DND-41 (cell line): Measurements from ENCODE around the gene NMNAT2.

Experiments
- ATAC-seq: fragments of 200-7000 bp; cut with Tn5 transposase; 3 replicates; pipeline ENCODE4 v1.9.1; 2021; ENCODE audit warnings: low read depth; ENCODE audit not compliant: insufficient read depth
- DNase-seq: peaks from one replicate; pipeline ENCODE4 v3.0.0-alpha.2; 2020
- H2AFZ ChIP-seq: 2 replicates; pipeline ENCODE4 v1.6.0; 2012; ENCODE audit warnings: low read depth, low read length
- H3K27ac ChIP-seq: 2 replicates; pipeline ENCODE4 v1.5.1; 2012; ENCODE audit warnings: low read length, inconsistent platforms
- H3K27me3 ChIP-seq: fragments of 200-600 bp; sonication (generic); 2 replicates; pipeline ENCODE4 v1.6.0; 2012; ENCODE audit warnings: low read length, mild to moderate bottlenecking, inconsistent platforms; ENCODE audit not compliant: insufficient read depth, poor library complexity
- H3K36me3 ChIP-seq: 2 replicates; pipeline ENCODE4 v1.5.1; 2012; ENCODE audit warnings: low read length, inconsistent platforms; ENCODE audit not compliant: insufficient read depth
- H3K4me1 ChIP-seq: 2 replicates; pipeline ENCODE4 v1.5.1; 2012; ENCODE audit warnings: mild to moderate bottlenecking, low read length; ENCODE audit not compliant: insufficient read depth
- H3K4me2 ChIP-seq: 2 replicates; pipeline ENCODE4 v1.6.0; 2012; ENCODE audit warnings: mild to moderate bottlenecking, moderate library complexity, low read length, inconsistent platforms; ENCODE audit not compliant: insufficient read depth
- H3K4me3 ChIP-seq, 2 experiments: fragments of 200-600 bp in 1 of 2; shearing (Covaris generic) in 1 of 2; 2 replicates each; pipeline ENCODE4 v1.5.1; 2012 to 2016; ENCODE audit warnings: inconsistent platforms in 2 of 2, low read length in 2 of 2, mild to moderate bottlenecking in 2 of 2, low read depth in 1 of 2, moderate library complexity in 1 of 2
- H3K79me2 ChIP-seq: 2 replicates; pipeline ENCODE4 v1.6.0; 2012; ENCODE audit warnings: low read length, inconsistent platforms; ENCODE audit not compliant: insufficient read depth
- H3K9ac ChIP-seq: 2 replicates; pipeline ENCODE4 v1.6.0; 2012; ENCODE audit warnings: low read depth, mild to moderate bottlenecking, inconsistent platforms, low read length, moderate library complexity
- H3K9me3 ChIP-seq: 2 replicates; pipeline ENCODE4 v1.5.1; 2012; ENCODE audit warnings: low read length, moderate library complexity, mild to moderate bottlenecking, inconsistent platforms; ENCODE audit not compliant: insufficient read depth, severe bottlenecking
- H4K20me1 ChIP-seq: 2 replicates; pipeline ENCODE4 v1.6.0; 2012; ENCODE audit warnings: low read length; ENCODE audit not compliant: insufficient read depth
- EZH2 ChIP-seq: IDR thresholded peaks from 3 replicates; pipeline ENCODE4 v1.6.1; 2012; ENCODE audit warnings: borderline replicate concordance, low read depth, mild to moderate bottlenecking, moderate library complexity, low read length, inconsistent platforms; ENCODE audit not compliant: severe bottlenecking
- TF ChIP-seq, protein P1 (sequence below): IDR thresholded peaks from 2 replicates; pipeline ENCODE4 v1.5.1; 2012; ENCODE audit warnings: borderline replicate concordance, low read length, moderate library complexity, mild to moderate bottlenecking; ENCODE audit not compliant: poor library complexity, severe bottlenecking; ENCODE audit errors: extremely low read depth

The NMNAT2 gene

DNA sequence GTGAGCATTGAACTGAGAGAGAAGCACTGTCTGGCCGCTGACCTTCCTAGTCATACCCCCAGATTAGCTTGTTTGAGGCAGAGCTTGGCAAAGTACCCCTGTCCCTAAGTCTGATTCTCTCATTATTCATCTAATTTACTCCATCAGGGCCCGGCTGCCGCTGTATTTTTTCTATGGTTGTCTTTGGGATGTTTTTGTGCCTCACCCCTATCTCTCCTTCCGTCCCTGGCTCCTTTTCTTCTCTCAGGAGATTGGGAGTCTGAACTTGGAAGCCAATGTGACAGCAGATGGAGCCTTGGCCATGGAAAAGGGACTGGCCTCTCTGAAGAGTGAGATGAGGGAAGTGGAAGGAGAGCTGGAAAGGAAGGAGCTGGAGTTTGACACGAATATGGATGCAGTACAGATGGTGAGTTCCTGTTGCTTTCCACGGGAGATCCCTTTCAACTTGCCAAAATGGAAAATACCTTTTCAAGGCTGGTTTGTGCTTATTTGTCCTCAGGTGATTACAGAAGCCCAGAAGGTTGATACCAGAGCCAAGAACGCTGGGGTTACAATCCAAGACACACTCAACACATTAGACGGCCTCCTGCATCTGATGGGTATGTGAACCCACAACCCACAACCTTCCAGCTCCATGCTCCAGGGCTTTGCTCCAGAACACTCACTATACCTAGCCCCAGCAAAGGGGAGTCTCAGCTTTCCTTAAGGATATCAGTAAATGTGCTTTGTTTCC, 178.2 kb downstream of the NMNAT2 start:
- Histone ChIP-seq H3K4me2 (no peak overlapping the region), H3K4me1 (no peaks in the 10 kb centered on the region), H2AFZ (no peak overlapping the region), H3K79me2 (no peaks in the 10 kb centered on the region), H3K4me3 (no peak overlapping the region), H3K27me3 (no peaks in the 10 kb centered on the region), H3K9ac (no peak overlapping the region), H3K9me3 (no peaks in the 10 kb centered on the region), H3K27ac (no peak overlapping the region), H4K20me1 (no peaks in the 10 kb centered on the region), H3K36me3 (no peaks in the 10 kb centered on the region)
- ATAC-seq (no peak), DNase-seq (no peak)
- no peak for TF ChIP-seq EZH2
- TF ChIP-seq, protein P1, sequence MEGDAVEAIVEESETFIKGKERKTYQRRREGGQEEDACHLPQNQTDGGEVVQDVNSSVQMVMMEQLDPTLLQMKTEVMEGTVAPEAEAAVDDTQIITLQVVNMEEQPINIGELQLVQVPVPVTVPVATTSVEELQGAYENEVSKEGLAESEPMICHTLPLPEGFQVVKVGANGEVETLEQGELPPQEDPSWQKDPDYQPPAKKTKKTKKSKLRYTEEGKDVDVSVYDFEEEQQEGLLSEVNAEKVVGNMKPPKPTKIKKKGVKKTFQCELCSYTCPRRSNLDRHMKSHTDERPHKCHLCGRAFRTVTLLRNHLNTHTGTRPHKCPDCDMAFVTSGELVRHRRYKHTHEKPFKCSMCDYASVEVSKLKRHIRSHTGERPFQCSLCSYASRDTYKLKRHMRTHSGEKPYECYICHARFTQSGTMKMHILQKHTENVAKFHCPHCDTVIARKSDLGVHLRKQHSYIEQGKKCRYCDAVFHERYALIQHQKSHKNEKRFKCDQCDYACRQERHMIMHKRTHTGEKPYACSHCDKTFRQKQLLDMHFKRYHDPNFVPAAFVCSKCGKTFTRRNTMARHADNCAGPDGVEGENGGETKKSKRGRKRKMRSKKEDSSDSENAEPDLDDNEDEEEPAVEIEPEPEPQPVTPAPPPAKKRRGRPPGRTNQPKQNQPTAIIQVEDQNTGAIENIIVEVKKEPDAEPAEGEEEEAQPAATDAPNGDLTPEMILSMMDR = no peak

- Histone ChIP-seq H3K36me3 (no peaks in the 10 kb centered on the region), H3K9ac (no peak overlapping the region), H3K4me1 (no peaks in the 10 kb centered on the region), H3K4me3 (no peak overlapping the region), H4K20me1 (no peaks in the 10 kb centered on the region), H3K27me3 (no peaks in the 10 kb centered on the region), H3K9me3 (no peaks in the 10 kb centered on the region), H2AFZ (no peak overlapping the region), H3K27ac (no peak overlapping the region), H3K4me2 (no peak overlapping the region), H3K79me2 (no peaks in the 10 kb centered on the region)
- no peak for TF ChIP-seq EZH2
- TF ChIP-seq, protein P1 = no peak
- ATAC-seq = no peak
- DNase-seq = no peak
These were observed 178.9 kb downstream of the NMNAT2 start for GRCh38 chr1:183239220-183239742.

- DNase-seq (no peak), ATAC-seq (no peak)
- TF ChIP-seq EZH2 = no peak
- TF ChIP-seq, protein P1 = no peak
- Histone ChIP-seq H3K4me1 (no peaks in the 10 kb centered on the region), H2AFZ (no peak overlapping the region), H3K4me2 (no peak overlapping the region), H3K36me3 (no peaks in the 10 kb centered on the region), H3K27ac (no peak overlapping the region), H3K79me2 (no peaks in the 10 kb centered on the region), H3K4me3 (no peak overlapping the region), H4K20me1 (no peaks in the 10 kb centered on the region), H3K9ac (no peak overlapping the region), H3K27me3 (no peaks in the 10 kb centered on the region), H3K9me3 (no peaks in the 10 kb centered on the region)
These were observed 180.1 kb downstream of the NMNAT2 start for GRCh38 chr1:183238071-183238470.
